ENCODE data around the gene ANKAR. TPM values are rescaled to one million over a fixed set of nuclear protein-coding genes. Genes with fewer than 3 reads are reported as not detected.
"Not testable (repeated sequence)": the region's sequence is repeated elsewhere in the genome, so short reads cannot be mapped to it uniquely, and the experiment has no call there.

Gene ANKAR
- total RNA-seq, 1 donor from 2014 or later = 10.7 TPM

DNA sequence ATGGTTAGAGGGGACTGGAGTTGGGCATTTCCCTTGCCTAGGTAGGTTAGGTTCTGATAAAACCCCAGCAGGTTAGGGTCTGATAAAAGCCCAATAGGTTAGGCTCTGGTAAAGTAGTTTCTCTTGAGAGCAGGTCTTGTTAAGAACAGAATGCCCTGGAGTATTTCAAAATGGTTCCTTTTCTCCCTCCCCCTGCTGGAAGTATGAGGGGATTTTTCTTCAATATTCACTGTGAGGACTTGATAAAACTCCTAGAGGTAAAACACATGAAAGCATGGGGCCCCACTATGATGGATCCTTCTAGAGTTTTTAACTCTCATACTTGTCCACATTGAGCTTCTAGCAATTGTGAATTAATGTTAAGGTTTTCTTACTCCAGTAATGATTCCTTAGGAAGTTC is 27.6 kb downstream of the ANKAR start:
- DNase-seq (no peak), ATAC-seq (no peak)
- Histone ChIP-seq H3K27ac (no peak overlapping the region), H3K4me1 (no peaks in the 10 kb centered on the region), H3K36me3 (peaks cover 10% of the 10 kb centered on the region), H3K4me3 (no peak overlapping the region), H3K9me3 (no peaks in the 10 kb centered on the region), H3K27me3 (no peaks in the 10 kb centered on the region)
- intact Hi-C loops (cut with DNase I) = loop anchor here (5.0 kb wide), 1 partner anchor 45 kb away; no protein-coding TSS in a partner anchor
- TF ChIP-seq, protein P1, sequence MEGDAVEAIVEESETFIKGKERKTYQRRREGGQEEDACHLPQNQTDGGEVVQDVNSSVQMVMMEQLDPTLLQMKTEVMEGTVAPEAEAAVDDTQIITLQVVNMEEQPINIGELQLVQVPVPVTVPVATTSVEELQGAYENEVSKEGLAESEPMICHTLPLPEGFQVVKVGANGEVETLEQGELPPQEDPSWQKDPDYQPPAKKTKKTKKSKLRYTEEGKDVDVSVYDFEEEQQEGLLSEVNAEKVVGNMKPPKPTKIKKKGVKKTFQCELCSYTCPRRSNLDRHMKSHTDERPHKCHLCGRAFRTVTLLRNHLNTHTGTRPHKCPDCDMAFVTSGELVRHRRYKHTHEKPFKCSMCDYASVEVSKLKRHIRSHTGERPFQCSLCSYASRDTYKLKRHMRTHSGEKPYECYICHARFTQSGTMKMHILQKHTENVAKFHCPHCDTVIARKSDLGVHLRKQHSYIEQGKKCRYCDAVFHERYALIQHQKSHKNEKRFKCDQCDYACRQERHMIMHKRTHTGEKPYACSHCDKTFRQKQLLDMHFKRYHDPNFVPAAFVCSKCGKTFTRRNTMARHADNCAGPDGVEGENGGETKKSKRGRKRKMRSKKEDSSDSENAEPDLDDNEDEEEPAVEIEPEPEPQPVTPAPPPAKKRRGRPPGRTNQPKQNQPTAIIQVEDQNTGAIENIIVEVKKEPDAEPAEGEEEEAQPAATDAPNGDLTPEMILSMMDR (IDR thresholded peaks at IDR 0.05) = no peak

- Histone ChIP-seq H3K27me3 (no peaks in the 10 kb centered on the region), H3K4me3 (no peak overlapping the region), H3K4me1 (no peaks in the 10 kb centered on the region), H3K27ac (no peak overlapping the region), H3K9me3 (no peaks in the 10 kb centered on the region), H3K36me3 (peaks cover 10% of the 10 kb centered on the region)
- intact Hi-C loops (cut with DNase I) = no loop called here
- DNase-seq = no peak
- TF ChIP-seq, protein P1 (IDR thresholded peaks at IDR 0.05) = no peak
- ATAC-seq = no peak
Measured at GRCh38 chr2:189709501-189710221, 35.2 kb downstream of the ANKAR start.

DNA sequence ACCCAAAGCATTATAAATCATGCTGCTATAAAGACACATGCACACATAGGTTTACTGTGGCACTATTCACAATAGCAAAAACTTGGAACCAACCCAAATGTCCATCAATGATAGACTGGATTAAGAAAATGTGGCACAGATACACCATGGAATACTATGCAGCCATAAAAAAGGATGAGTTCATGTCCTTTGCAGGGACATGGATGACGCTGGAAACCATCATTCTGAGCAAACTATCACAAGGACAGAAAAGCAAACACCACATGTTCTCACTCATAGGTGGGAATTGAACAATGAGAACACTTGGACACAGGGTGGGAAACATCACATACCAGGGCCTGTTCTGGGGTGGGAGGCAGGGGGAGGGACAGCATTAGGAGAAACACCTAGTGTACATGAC is 43.1 kb downstream of the ANKAR start:
- not testable (repeated sequence) for H3K9me3 ChIP-seq, H3K27ac ChIP-seq

GRCh38 chr2:189719571-189719970 is 45.1 kb downstream of the ANKAR start:
- no peaks in the 10 kb centered on the region for H3K36me3 ChIP-seq
- no peaks in the 10 kb centered on the region for H3K9me3 ChIP-seq
- H3K4me3 ChIP-seq = no peak overlapping the region
- TF ChIP-seq, protein P1 (IDR thresholded peaks at IDR 0.05) = no peak
- DNase-seq = no peak
- H3K27me3 ChIP-seq = no peaks in the 10 kb centered on the region
- intact Hi-C loops (cut with DNase I) = no loop called here
- no peak overlapping the region for H3K27ac ChIP-seq
- no peaks in the 10 kb centered on the region for H3K4me1 ChIP-seq
- no peak for ATAC-seq

More for the DNA sequence above, 43.1 kb downstream of the ANKAR start:
- H3K36me3 ChIP-seq; DNase-seq; ATAC-seq; H3K4me1 ChIP-seq; intact Hi-C loops (cut with DNase I); H3K4me3 ChIP-seq; H3K27me3 ChIP-seq: not testable (repeated sequence)

DNA sequence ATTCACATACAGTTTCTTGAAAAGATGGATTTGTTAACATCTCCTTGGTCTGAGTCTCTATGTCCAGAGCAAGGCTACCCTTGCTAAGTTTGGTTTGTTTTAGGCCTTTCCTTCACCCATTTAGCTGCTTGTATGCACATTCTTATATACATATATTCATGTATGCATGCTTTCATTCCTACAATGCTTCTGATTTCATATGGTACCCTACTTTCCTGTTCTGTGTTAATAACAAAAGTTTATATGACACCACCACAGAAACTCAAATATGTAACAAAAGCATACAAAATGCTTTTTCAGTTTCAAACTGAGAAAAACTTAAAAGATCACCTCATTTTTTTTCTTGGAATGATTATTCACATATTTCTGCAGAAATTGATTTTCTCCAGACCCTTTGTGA is 48.7 kb downstream of the ANKAR start:
- intact Hi-C loops (cut with DNase I) = no loop called here
- ATAC-seq (no peak), DNase-seq (no peak)
- H3K4me3 ChIP-seq = no peak overlapping the region
- no peaks in the 10 kb centered on the region for H3K27me3 ChIP-seq
- H3K9me3 ChIP-seq = no peaks in the 10 kb centered on the region
- H3K27ac ChIP-seq = no peak overlapping the region
- TF ChIP-seq, protein P1 (IDR thresholded peaks at IDR 0.05) = no peak
- H3K36me3 ChIP-seq = no peaks in the 10 kb centered on the region
- no peaks in the 10 kb centered on the region for H3K4me1 ChIP-seq

Other genes with a start within 250 kb of the ANKAR start
- 23.4 TPM for gene WDR75, start 233.2 kb upstream of the ANKAR start, total RNA-seq
- gene SLC40A1, start 93.9 kb upstream of the ANKAR start, total RNA-seq = 169 TPM
- gene ASNSD1, start 13.2 kb upstream of the ANKAR start, total RNA-seq = 32.3 TPM
- gene OSGEPL1, start 88.1 kb downstream of the ANKAR start, total RNA-seq = 6.7 TPM
- 65.0 TPM for gene ORMDL1, start 109.7 kb downstream of the ANKAR start, total RNA-seq
- gene PMS1, start 109.8 kb downstream of the ANKAR start, total RNA-seq = 17.4 TPM